HCT116 (cell line): ENCODE data around the gene LRRC32. TPM values are rescaled to one million over a fixed set of nuclear protein-coding genes. Genes with fewer than 3 reads are reported as not detected.

Experiments used
- ATAC-seq: fragments of 200-7000 bp; cut with Tn5 transposase; 2 replicates; pipeline ENCODE4 v1.9.1; 2020; ENCODE audit warnings: mild to moderate bottlenecking, moderate library complexity
- BruUV-seq: library from RNA; stranded (reverse); fragments of 400-500 nt; replicated peaks from 2 replicates; lab custom pipeline; 2021; lab: Mats Ljungman, UMichigan
- CTCF ChIA-PET: fragments of 300-600 bp; sonication (Branson Sonifier 250); formaldehyde crosslinking; loops from one replicate; lab custom pipeline; 2021; ENCODE audit warnings: antibody characterized with exemption; lab: Charles Lee
- POLR2A ChIA-PET: fragments of 300-600, 350-600 bp; sonication (Branson Sonifier 250); formaldehyde crosslinking; loops from one replicate; lab custom pipeline; 2021; ENCODE audit warnings: antibody characterized with exemption; lab: Charles Lee
- RAD21 ChIA-PET, 2 experiments: fragments of 300-600 bp; sonication (Branson Sonifier 250); formaldehyde crosslinking; loops; one replicate each; lab custom pipeline; 2023; ENCODE audit warnings: low total read pairs in 2 of 2; ENCODE audit not compliant: uncharacterized antibody in 2 of 2, unreplicated experiment in 2 of 2, low non-redundant PET in 1 of 2; lab: Charles Lee
- DNase-seq: peaks from one replicate; pipeline ENCODE4 v3.0.0-alpha.2; 2010; ENCODE audit warnings: low read depth, low spot score
- H2AFZ ChIP-seq: fragments of 200-600 bp; shearing (Covaris generic), sonication (generic); 2 replicates; pipeline ENCODE4 v1.6.1; 2017; ENCODE audit warnings: low read depth, mixed run types, mixed read lengths, antibody characterized with exemption, low read length; ENCODE audit not compliant: poor library complexity, severe bottlenecking
- H3K27ac ChIP-seq: 2 replicates; pipeline ENCODE4 v1.5.1; 2012; ENCODE audit warnings: low read depth, low read length
- H3K27me3 ChIP-seq: fragments of 200-600 bp; sonication (generic); 2 replicates; pipeline ENCODE4 v1.6.1; 2016; ENCODE audit warnings: mixed run types, low read length, mixed read lengths; ENCODE audit not compliant: insufficient read depth
- H3K36me3 ChIP-seq, 2 experiments: fragments of 200-500 bp in 1 of 2; fragments of 200-600 bp in 1 of 2; sonication (Bioruptor generic) in 1 of 2; sonication (generic) in 1 of 2; 2 replicates each; pipeline versions ENCODE4 v1.5.1 to v1.6.1; 2014 to 2016; ENCODE audit warnings: low read length in 2 of 2, inconsistent platforms in 1 of 2, mixed read lengths in 1 of 2, mixed run types in 1 of 2; ENCODE audit not compliant: insufficient read depth in 2 of 2, control insufficient read depth in 1 of 2
- H3K4me1 ChIP-seq, 2 experiments: fragments of 200-600 bp in 1 of 2; sonication (generic) in 1 of 2; 2 replicates each; pipeline versions ENCODE4 v1.5.1 to v1.6.1; 2012 to 2017; ENCODE audit warnings: low read length in 2 of 2, inconsistent platforms in 1 of 2, mild to moderate bottlenecking in 1 of 2, mixed read lengths in 1 of 2, mixed run types in 1 of 2, moderate library complexity in 1 of 2; ENCODE audit not compliant: insufficient read depth in 2 of 2, control insufficient read depth in 1 of 2
- H3K4me2 ChIP-seq: fragments of 200-600 bp; sonication (generic); 2 replicates; pipeline ENCODE4 v1.6.1; 2017; ENCODE audit warnings: mixed run types, low read length, mixed read lengths
- H3K4me3 ChIP-seq, 2 experiments: fragments of 200-600 bp in 1 of 2; sonication (generic) in 1 of 2; replicated peaks in 1 of 2; 2 replicates each; pipeline ENCODE4 v1.5.1; 2011 to 2016; ENCODE audit warnings: low read length in 2 of 2, control low read depth in 1 of 2, low read depth in 1 of 2, mild to moderate bottlenecking in 1 of 2, mixed read lengths in 1 of 2, mixed run types in 1 of 2
- H3K79me2 ChIP-seq: fragments of 200-600 bp; sonication (generic); 2 replicates; pipeline ENCODE4 v1.6.1; 2017; ENCODE audit warnings: mild to moderate bottlenecking, mixed run types, low read length, moderate library complexity, mixed read lengths; ENCODE audit not compliant: insufficient read depth
- H3K9ac ChIP-seq: fragments of 200-600 bp; sonication (generic); 2 replicates; pipeline ENCODE4 v1.6.1; 2016; ENCODE audit warnings: low read length, mixed read lengths
- H3K9me2 ChIP-seq: fragments of 200-600 bp; sonication (generic), shearing (Covaris generic); 2 replicates; pipeline ENCODE4 v1.6.1; 2017; ENCODE audit warnings: mixed run types, mild to moderate bottlenecking, moderate library complexity; ENCODE audit not compliant: insufficient read depth
- H3K9me3 ChIP-seq, 2 experiments: fragments of 200-500 bp in 1 of 2; fragments of 200-600 bp in 1 of 2; sonication (Bioruptor generic) in 1 of 2; sonication (generic) in 1 of 2; 2 replicates each; pipeline ENCODE4 v1.6.1; 2014 to 2017; ENCODE audit warnings: low read length in 2 of 2, mixed read lengths in 2 of 2, inconsistent platforms in 1 of 2, low read depth in 1 of 2, mild to moderate bottlenecking in 1 of 2, mixed run types in 1 of 2, moderate library complexity in 1 of 2; ENCODE audit not compliant: control insufficient read depth in 1 of 2, insufficient read depth in 1 of 2
- H4K20me1 ChIP-seq: fragments of 200-600 bp; sonication (generic), shearing (Covaris generic); 2 replicates; pipeline ENCODE4 v1.6.1; 2017; ENCODE audit warnings: mixed run types, mild to moderate bottlenecking, moderate library complexity; ENCODE audit not compliant: insufficient read depth
- ATF3 ChIP-seq: IDR thresholded peaks from 2 replicates; pipeline ENCODE4 v1.6.1; 2012
- CBX3 ChIP-seq: IDR thresholded peaks from 2 replicates; pipeline ENCODE4 v1.6.1; 2012; ENCODE audit warnings: low read depth
- CTCF ChIP-seq, 3 experiments: fragments of 200-600 bp in 1 of 3; sonication (generic) in 1 of 3; IDR thresholded peaks in 2 of 3; conservative IDR thresholded peaks in 1 of 3; 2 replicates each; pipeline ENCODE4 v1.5.1; 2012 to 2017; ENCODE audit warnings: low read depth in 2 of 3, low read length in 2 of 3, antibody characterized with exemption in 1 of 3, borderline replicate concordance in 1 of 3, control low read depth in 1 of 3, mild to moderate bottlenecking in 1 of 3, mixed read lengths in 1 of 3, mixed run types in 1 of 3, moderate library complexity in 1 of 3; ENCODE audit not compliant: insufficient read depth in 1 of 3
- EGR1 ChIP-seq: IDR thresholded peaks from 2 replicates; pipeline ENCODE4 v1.6.1; 2012; ENCODE audit warnings: low read depth
- ELF1 ChIP-seq: IDR thresholded peaks from 2 replicates; pipeline ENCODE4 v1.6.1; 2012; ENCODE audit warnings: low read depth, borderline replicate concordance
- EZH2 ChIP-seq: fragments of 200-600 bp; sonication (generic); IDR thresholded peaks from 2 replicates; pipeline ENCODE4 v1.6.1; 2017; ENCODE audit warnings: antibody characterized with exemption, mixed run types
- JUND ChIP-seq: IDR thresholded peaks from 2 replicates; pipeline ENCODE4 v1.6.1; 2012
- MAX ChIP-seq: IDR thresholded peaks from 2 replicates; pipeline ENCODE4 v1.6.1; 2012
- POLR2AphosphoS5 ChIP-seq: IDR thresholded peaks from 2 replicates; pipeline ENCODE4 v1.6.1; 2011; ENCODE audit warnings: mild to moderate bottlenecking, low read depth, low read length, moderate library complexity
- RAD21 ChIP-seq: IDR thresholded peaks from 2 replicates; pipeline ENCODE4 v1.6.1; 2012; ENCODE audit warnings: low read depth, mild to moderate bottlenecking
- SP1 ChIP-seq: IDR thresholded peaks from 2 replicates; pipeline ENCODE4 v1.6.1; 2012; ENCODE audit warnings: low read depth
- SRF ChIP-seq: IDR thresholded peaks from 2 replicates; pipeline ENCODE4 v1.6.1; 2012; ENCODE audit warnings: low read depth
- TCF7L2 ChIP-seq: IDR thresholded peaks from 2 replicates; pipeline ENCODE4 v1.7.0; 2011; ENCODE audit warnings: borderline replicate concordance, inconsistent platforms; ENCODE audit not compliant: insufficient read depth, insufficient read length; ENCODE audit errors: extremely low read depth
- YY1 ChIP-seq: IDR thresholded peaks from 2 replicates; pipeline ENCODE4 v1.6.1; 2011; ENCODE audit warnings: low read length, low read depth, moderate library complexity, mild to moderate bottlenecking; ENCODE audit not compliant: insufficient replicate concordance; ENCODE audit errors: extremely low read depth
- ZFX ChIP-seq: fragments of 450-650 bp; IDR thresholded peaks from 2 replicates; pipeline ENCODE4 v1.6.1; 2017
- intact Hi-C: fragments of 100-400 bp; cut with micrococcal nuclease; formaldehyde crosslinking; loops from 2 replicates; pipeline ENCODE4 v1.10.0; 2022
- total RNA-seq: library from RNA; stranded (reverse); gene quantifications from one replicate; pipeline ENCODE4 v1.2.1, GENCODE V29; 2021; ENCODE audit not compliant: unreplicated experiment
- TF ChIP-seq, protein P1 (sequence below): IDR thresholded peaks from 2 replicates; pipeline ENCODE4 v1.6.1; 2012; ENCODE audit warnings: low read depth

Gene LRRC32
- total RNA-seq, 1 experiment from 2014 or later: 0.54 TPM

DNA sequence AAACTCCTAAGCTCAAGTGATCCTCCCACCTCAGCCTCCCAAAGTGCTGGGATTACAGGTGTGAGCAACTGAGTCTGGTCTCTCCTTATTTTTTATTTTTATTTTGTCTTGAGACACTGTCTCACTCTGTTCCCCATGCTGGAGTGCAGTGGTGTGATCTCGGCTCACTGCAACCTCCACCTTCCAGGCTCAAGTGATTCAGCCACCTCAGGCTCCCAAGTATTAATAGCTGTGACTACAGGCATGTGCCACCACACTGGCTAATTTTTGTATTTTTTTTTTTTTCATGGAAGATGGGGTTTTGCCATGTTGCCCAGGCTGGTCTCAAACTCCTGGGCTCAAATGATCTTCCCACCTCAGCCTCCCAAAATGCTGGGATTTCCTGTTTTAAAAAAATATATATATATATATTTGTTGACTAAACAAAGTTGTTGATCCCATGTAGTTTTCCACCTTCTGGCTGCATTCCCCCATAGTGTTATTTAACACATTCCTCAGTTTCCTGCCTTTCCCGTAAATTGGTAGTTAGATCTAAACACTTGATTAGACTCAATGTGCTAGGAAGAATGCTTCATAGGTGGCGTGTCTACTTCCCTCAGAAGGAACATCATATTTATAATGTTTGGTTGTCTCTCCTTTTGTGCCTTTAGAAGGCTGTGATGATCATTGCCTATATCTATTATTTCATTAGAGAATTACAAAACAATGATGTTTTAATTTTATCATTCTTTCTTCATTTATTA is 38.8 kb downstream of the LRRC32 start:
- no peak overlapping the region for H2AFZ ChIP-seq
- H3K4me3 ChIP-seq: no peak overlapping the region
- no peaks in the 10 kb centered on the region for H3K9me2 ChIP-seq
- CTCF ChIA-PET: no interaction called here
- H3K79me2 ChIP-seq: no peaks in the 10 kb centered on the region
- no peak overlapping the region for H3K27ac ChIP-seq
- no peaks in the 10 kb centered on the region for H4K20me1 ChIP-seq
- H3K9me3 ChIP-seq: no peaks in the 10 kb centered on the region
- no peak for DNase-seq
- no peaks in the 10 kb centered on the region for H3K4me1 ChIP-seq
- H3K4me2 ChIP-seq: no peak overlapping the region
- no peak for ATAC-seq
- POLR2A ChIA-PET: no interaction called here
- RAD21 ChIA-PET: no interaction called here
- H3K27me3 ChIP-seq: no peaks in the 10 kb centered on the region
- no peak overlapping the region for H3K9ac ChIP-seq
- intact Hi-C loops: no loop called here
- BruUV-seq: no TSS peak
- TF ChIP-seq CBX3: no peak
- TF ChIP-seq, protein P1, sequence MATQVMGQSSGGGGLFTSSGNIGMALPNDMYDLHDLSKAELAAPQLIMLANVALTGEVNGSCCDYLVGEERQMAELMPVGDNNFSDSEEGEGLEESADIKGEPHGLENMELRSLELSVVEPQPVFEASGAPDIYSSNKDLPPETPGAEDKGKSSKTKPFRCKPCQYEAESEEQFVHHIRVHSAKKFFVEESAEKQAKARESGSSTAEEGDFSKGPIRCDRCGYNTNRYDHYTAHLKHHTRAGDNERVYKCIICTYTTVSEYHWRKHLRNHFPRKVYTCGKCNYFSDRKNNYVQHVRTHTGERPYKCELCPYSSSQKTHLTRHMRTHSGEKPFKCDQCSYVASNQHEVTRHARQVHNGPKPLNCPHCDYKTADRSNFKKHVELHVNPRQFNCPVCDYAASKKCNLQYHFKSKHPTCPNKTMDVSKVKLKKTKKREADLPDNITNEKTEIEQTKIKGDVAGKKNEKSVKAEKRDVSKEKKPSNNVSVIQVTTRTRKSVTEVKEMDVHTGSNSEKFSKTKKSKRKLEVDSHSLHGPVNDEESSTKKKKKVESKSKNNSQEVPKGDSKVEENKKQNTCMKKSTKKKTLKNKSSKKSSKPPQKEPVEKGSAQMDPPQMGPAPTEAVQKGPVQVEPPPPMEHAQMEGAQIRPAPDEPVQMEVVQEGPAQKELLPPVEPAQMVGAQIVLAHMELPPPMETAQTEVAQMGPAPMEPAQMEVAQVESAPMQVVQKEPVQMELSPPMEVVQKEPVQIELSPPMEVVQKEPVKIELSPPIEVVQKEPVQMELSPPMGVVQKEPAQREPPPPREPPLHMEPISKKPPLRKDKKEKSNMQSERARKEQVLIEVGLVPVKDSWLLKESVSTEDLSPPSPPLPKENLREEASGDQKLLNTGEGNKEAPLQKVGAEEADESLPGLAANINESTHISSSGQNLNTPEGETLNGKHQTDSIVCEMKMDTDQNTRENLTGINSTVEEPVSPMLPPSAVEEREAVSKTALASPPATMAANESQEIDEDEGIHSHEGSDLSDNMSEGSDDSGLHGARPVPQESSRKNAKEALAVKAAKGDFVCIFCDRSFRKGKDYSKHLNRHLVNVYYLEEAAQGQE: no peak
- no peak for TF ChIP-seq MAX
- no peak for TF ChIP-seq TCF7L2
- no peak for TF ChIP-seq YY1
- no peak for TF ChIP-seq ZFX
- TF ChIP-seq POLR2AphosphoS5: no peak
- TF ChIP-seq CTCF (IDR thresholded peaks at IDR 0.05 in 2 of 3, conservative IDR thresholded peaks at IDR 0.05 in 1 of 3; ENCODE audit: borderline replicate concordance in 1 of 3, insufficient read depth in 1 of 3, low read depth in 2 of 3, low read length in 2 of 3): no peak
- TF ChIP-seq SRF: no peak
- TF ChIP-seq SP1: no peak
- no peak for TF ChIP-seq EZH2
- no peak for TF ChIP-seq EGR1
- TF ChIP-seq ELF1: no peak
- TF ChIP-seq ATF3: no peak
- TF ChIP-seq JUND: no peak
- TF ChIP-seq RAD21: no peak
- no peaks in the 10 kb centered on the region for H3K36me3 ChIP-seq
